Measurements from ENCODE around the gene ALKBH5.

The ALKBH5 gene

DNA sequence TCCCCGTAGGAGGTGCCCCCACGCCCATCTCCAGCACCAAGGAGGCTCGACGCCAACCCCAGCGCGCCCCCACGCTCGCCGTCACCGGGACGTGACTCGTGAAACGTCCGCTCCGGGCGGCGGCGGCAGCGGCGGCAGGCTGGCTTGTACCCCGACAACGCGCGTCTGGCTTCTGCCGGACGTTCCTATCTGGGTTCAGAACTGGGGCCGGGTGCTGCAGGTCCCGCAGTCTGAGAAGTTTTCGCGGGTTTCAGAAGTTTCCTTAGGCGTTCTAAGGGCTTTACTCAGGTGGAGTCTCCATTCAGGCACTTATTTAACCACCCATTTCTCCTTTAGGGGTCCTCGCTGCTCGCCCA lies 672 bp upstream of the ALKBH5 start:
- Histone ChIP-seq H3K4me3 (peak overlapping the region; percentile 71 to 99 (median 90)), H3K27ac (peak overlapping the region; percentile 56 to 99 (median 98))

DNA sequence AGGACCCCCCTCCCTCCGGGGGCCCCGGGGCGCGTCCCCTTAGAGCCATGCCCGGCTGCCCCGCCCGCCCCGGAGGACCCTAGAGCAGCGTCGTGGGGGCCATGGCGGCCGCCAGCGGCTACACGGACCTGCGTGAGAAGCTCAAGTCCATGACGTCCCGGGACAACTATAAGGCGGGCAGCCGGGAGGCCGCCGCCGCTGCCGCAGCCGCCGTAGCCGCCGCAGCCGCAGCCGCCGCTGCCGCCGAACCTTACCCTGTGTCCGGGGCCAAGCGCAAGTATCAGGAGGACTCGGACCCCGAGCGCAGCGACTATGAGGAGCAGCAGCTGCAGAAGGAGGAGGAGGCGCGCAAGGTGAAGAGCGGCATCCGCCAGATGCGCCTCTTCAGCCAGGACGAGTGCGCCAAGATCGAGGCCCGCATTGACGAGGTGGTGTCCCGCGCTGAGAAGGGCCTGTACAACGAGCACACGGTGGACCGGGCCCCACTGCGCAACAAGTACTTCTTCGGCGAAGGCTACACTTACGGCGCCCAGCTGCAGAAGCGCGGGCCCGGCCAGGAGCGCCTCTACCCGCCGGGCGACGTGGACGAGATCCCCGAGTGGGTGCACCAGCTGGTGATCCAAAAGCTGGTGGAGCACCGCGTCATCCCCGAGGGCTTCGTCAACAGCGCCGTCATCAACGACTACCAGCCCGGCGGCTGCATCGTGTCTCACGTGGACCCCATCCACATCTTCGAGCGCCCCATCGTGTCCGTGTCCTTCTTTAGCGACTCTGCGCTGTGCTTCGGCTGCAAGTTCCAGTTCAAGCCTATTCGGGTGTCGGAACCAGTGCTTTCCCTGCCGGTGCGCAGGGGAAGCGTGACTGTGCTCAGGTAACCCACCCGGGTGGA lies 759 bp downstream of the ALKBH5 start:
- Histone ChIP-seq H3K27ac (peak overlapping the region; percentile 88 to 99 (median 98)), H3K4me3 (peak overlapping the region; percentile 71 to 99 (median 90))

DNA sequence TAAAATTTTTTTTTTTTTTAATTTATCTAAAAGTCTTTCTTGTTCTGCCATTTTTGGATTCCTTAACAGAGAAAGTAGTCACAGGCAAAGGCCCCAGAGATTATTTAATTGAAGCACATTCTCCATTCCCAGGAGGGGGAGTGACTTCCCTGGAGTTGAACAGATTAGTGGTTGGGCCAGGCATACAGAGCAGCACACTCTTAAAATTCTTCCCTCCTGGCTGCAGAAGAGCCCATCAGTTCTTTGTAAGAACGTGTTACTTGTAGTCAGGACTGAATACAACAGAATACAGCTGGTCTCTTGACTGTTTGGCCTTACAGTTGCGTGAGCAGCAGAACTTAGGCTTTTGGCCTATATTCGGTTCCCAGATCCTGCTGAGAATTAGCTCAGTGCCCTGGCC lies 1.8 kb downstream of the ALKBH5 start:
- Histone ChIP-seq H3K4me3 (peak overlapping the region; percentile 71 to 99 (median 90)), H3K27ac (peak overlapping the region in 12 of 21 experiments; percentile 38 to 99 (median 96))

DNA sequence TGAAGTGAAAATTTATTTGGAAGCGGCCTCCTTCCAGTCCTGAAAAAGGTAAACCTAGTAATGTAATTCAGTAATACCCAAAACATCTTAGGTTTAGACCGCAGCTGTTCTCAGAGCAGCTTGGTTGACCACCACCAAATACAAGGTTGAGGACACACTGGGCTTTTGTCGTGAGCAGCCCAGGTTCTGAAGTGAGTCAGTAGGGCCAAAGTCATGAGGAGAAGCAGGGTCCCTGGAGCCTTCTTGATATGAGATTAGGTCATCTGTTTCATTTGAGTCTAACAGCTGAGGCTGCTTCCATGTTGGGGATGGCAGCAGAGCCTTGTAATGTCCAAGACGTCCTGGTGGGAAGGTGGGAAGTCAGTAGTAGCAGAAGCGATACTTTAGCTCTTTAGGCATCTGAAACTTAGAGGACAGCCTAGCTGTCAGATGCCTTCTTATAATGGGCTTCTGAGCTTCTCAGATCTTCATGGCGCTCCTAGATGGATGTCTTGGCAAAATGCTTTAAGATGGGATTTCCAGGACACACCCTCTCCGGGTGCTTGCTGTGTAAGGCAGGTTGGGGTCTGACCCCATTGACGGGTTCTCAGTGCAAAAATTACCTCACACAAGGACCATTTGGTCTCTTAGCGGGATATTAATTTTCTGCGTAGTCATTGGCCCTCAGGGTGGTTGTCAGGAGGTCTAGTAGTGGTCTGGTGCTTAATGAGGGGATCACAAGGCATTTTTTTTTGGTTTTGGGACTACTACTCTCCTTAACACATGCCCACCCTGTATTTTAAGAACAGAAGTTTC lies 2.4 kb downstream of the ALKBH5 start:
- H3K27ac ChIP-seq, result peak overlapping the region in 14 of 21 experiments; percentile 5 to 99 (median 58)

DNA sequence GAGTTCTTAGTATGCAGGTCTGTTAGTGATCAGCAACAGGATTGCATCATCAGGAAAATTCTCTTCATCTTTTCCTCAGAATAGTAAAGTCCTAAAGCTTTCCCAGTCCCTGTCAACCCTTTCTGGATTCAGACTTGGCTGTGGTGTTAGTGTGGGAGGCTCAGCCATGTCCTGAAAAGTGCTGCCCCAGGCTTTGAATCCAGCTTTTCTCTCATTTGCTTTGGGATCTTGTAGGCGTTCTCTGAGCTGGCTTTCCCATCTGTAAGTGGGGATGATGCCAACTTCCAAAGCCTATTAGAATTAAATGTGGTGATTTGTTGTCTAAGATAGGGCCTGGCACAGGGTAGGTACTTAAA lies 3.0 kb downstream of the ALKBH5 start:
- peak overlapping the region; percentile 10 to 99 (median 90) for H3K4me3 ChIP-seq
- H3K27ac ChIP-seq, result peak overlapping the region in 12 of 21 experiments; percentile 5 to 99 (median 48)

More for the DNA sequence above, 2.4 kb downstream of the ALKBH5 start:
- H3K4me3 ChIP-seq, result peak overlapping the region; percentile 71 to 99 (median 90)

DNA sequence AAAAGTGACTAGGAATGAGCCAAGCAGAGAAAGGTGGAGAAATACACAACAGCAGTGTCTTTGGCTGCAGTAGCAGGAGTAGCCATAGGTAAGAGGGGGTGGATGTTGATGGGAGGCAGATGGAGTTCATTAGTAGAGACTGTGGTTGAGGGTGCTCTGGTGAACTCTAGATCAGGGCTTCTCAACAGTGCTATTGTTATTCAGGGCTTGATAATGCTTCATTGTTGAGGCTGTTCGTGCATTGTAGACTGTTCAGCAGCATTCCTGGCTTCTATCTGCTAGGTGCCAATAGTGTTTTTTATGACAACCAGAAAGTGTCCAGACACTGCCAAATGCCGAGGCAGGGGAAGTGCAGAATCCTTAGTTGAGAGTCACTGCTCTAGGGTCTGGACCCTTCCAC lies 3.6 kb downstream of the ALKBH5 start:
- Histone ChIP-seq H3K27ac (peak overlapping the region in 12 of 21 experiments; percentile 3 to 99 (median 36)), H3K4me3 (peak overlapping the region in 6 of 7 experiments; percentile 15 to 99 (median 51))

DNA sequence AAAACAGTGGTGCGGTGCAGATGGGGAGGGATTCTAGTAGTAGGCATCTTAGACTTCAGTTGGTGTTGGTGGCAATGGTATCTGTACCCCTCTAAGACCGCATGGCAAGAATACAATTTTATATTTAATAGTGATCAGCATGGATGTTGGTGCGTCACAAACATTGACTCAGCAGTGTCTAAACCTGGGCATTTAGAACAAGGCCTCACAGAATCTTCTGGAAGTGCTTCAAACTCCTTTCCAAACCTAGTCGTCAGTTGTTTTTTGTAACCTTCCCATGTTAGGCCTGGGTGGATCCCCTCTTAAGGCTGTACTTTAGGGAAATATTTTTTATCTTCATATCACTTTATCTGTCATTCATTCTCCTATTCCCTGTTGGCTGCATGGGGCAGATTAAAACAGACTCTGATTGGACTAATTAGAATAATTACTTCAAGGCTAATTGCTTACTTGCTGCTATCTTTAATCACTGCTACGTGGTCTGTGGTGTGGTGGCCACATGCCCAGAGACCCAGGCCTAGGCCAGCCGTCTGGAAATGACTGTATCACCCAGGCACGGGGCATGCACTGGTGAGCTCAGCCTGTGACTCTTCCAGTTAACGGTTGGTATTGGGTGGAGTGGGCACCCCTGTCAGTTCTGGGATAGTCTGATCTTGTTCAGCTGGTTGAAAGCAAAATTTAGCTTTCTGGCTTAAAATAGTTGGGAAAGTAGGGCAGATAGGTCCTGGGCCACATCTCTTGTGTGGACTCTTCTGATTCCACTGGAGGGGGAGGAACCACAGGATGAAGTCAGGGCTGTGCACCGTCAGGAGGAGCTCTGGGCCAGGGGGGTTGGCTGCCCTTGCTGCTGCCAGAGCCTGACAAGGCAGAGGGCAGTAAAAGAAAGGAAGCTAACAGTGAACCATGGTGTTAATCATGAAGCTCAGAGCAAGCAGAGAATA lies 4.5 kb downstream of the ALKBH5 start:
- peak overlapping the region in 9 of 21 experiments; percentile 3 to 99 (median 50) for H3K27ac ChIP-seq
- H3K4me3 ChIP-seq, result peak overlapping the region in 3 of 7 experiments; percentile 15 to 90 (median 83)

DNA sequence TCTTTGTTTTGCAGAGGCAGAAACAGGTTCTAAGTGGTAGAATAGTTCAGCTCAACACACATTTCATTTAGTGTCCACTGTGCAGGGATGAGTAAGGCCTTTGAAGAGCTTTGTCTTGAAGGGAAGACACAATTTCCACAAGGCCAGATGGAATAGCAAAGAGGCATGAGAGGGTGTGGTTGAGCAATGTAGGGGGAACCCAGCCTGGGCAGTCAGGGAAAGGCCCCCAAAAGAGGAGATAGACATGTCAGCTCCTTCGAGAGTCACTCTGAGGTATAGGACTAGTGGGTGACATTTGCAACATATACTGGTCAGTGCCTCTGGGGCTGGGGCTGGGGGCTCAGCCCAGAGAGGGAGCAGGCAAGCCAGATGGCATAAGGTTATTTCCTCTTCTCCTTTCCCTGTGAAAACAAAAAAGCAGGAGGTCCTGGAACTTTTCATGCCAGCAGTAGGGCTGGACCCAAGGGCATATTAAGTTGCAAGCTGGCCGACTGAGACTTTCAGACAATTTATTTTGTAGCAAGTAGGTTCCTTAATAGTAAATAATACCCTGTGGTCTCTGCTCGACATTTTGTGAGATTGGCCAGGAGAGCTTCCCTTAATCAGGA lies 7.1 kb downstream of the ALKBH5 start:
- no peak overlapping the region for H3K4me3 ChIP-seq
- H3K27ac ChIP-seq, result peak overlapping the region in 8 of 21 experiments; percentile 4 to 48 (median 22)

DNA sequence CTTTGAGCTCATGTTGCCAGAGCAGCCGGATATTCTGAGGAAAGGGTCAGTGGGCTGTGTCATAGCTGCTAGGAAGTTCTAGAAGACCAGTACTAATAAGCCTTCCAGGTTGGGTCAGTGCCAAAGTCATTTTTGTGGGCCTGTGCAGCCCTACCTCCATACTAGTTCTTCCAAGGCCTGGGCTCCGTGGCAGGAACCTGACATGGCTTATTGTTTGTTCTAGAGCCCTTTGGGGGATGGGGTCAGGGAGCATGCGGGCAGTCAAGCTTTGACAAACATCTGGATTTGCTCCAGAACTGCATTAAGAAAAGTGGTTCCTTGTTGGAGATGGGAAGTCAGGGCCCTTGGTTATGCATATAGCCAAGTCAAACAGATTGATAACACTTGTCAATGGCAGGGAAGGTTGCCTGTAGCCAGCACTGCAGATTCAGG lies 7.6 kb downstream of the ALKBH5 start:
- Histone ChIP-seq H3K27ac (peak overlapping the region in 5 of 21 experiments; percentile 2 to 39 (median 17)), H3K4me3 (no peak overlapping the region)

DNA sequence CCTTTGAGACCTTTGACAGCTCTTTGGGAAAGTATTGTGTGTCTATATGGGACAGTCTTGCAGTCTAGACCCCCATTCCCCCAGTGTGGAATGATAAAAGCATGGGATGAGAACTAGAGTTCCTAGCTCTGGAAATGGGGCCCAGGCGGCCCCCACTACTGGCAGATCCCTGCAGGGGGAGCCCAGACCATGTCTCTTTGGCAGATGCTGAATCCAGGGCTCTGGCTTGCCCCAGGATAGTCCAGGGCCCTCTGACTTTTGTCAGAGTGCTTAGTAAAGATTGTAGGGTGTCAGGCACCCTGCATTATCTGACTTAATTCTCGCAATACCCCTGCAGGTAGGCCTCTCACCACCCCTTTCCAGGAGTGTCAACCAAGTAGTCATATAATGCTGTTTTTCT lies 8.3 kb downstream of the ALKBH5 start:
- Histone ChIP-seq H3K27ac (peak overlapping the region in 1 of 21 experiments; percentile 38), H3K4me3 (no peak overlapping the region)

DNA sequence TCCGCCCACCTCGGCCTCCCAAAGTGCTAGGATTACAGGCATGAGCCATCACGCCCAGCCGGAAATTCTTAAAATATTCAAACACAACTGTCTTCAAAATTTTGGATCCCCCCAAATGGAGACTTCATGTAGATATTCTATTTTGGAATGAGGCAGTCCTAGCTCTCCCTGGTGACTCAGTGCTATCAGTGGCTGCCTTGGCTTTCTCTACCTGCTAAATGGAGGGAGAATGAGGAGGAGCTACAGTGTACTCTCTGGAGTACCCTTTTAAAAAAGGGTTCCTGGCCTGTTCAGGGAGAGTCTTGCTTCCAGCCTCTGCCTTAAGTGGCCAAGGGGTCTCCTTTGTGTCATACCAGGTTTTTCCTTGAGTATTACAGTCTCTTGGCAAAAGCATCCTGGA lies 10.8 kb downstream of the ALKBH5 start:
- Histone ChIP-seq H3K27ac (no peak overlapping the region), H3K4me3 (no peak overlapping the region)

DNA sequence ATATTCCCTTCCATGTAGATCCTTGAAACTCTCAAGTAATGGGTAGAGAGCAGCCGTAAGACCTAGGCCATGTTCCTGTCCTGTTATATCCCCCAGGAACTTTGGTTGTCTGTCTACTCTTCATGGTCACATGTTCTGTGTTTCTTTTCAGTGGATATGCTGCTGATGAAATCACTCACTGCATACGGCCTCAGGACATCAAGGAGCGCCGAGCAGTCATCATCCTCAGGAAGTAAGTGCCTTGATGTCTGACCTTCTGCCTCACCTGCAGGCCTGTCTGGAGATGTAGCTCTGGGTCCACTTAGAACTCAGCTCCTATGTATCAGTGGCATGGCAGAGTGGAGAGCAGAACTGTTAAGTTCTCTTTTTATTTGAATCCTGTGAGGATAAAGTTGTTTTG lies 11.2 kb downstream of the ALKBH5 start:
- H3K27ac ChIP-seq, result no peak overlapping the region

DNA sequence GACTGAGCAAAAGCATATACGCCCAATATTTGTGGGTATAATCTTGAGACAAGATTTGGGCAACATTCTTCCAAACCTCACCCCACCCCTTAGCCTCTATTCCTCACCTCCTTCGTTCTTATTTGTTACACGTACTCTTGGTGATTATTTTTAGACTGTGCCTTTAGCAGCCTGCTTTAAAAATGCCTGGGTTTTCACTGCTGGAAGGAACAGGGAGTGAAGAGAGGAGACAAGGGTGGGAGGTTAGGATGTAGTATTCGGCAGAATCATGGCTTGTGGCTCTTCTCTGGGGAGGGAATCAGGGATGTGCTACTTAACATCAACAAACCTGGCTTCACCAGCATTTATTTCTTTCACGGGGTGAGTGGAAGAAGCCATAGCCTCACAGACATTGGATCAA lies 11.6 kb downstream of the ALKBH5 start:
- H3K4me3 ChIP-seq, result no peak overlapping the region
- no peak overlapping the region for H3K27ac ChIP-seq

More for the DNA sequence above, 11.2 kb downstream of the ALKBH5 start:
- H3K4me3 ChIP-seq, result no peak overlapping the region

DNA sequence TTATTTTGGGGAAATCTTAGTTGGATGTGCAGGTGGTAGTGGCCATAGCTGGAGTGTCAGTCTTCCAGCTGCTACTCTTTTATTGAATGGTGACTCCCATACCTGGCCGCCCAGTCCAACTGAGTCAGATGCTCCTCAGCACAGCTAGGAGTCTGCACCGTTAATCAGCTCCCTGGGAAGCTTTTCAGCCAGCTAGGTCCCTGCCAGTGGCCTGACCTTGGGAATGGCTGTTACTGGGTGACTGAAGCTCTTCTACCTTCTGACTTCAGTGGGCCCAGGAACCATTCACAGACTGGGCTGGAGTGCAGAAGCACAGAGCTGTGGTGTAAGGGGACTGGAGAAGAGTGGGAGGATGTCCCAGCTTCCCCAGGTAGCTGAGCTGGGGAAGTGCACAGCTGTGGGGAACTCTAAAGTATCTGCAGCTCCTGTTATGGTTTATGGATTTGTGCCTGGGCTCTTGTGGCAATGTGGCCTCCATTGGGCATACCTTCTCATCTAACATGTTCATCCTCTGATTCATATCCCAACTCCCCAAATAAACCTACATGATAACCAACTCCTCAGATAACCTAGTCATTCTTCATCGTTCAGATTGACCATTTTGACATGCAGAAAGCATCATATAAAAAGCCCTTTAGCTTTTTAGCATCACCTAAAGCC lies 14.0 kb downstream of the ALKBH5 start:
- Histone ChIP-seq H3K4me3 (no peak overlapping the region), H3K27ac (no peak overlapping the region)

DNA sequence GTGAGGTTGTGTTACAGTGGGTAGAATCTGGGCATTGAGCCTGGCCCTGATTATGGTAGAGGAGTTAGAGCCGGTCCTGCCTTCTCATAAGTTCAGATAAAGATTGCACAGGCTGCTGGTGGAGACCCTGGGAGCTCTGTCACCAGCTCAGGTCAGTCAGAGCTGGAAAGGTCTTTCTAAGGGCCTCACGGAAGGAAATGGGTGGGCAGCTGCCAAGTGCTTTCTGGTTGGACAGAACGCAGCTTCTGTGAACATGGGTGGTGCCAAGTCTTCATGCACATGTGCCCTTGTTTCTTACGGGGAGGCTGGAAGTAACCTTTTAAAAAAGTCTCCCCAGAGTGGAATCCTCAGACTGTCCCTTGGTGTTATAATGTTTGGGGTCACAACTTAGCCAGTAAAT lies 14.9 kb downstream of the ALKBH5 start:
- H3K4me3 ChIP-seq, result no peak overlapping the region
- no peak overlapping the region for H3K27ac ChIP-seq

DNA sequence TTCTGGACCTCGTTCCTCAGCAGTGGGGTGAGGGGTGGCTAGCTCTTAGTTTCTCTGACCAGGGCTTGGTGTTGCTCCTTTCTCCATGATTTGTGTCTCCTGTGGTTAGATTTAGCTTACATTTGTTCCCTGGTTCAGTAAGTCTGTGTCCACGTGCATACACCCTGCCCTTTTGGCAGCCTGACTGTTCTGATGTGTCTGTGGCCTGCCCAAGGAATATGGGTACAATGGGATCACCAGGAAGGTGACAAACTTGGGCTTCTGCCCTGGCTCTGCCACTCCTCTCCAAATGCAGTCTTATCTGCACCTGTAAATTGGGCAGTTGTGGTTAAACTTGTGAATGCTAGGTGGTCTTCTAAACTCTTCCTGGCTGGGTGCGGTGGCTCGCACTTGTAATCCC lies 17.5 kb downstream of the ALKBH5 start:
- Histone ChIP-seq H3K4me3 (no peak overlapping the region), H3K27ac (no peak overlapping the region)

DNA sequence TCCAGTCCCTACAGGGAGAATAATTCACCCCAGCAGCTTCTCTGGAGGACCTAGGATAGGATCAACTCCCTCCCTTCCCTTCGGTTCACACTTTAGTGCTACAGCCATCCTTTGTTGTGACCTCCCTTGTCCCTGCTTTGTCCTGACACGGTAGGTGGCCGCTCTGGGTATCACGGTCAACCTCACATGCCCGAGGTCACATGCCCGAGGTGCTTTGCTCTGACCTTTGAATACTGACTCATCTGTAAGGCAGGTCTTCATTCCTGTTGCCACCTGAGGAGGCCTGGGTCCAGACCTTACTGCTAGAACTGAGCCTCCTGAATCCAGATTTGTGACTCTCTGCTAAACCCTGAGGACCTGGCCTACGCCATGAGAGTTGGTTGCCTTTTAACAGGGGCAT lies 19.7 kb downstream of the ALKBH5 start:
- H3K27ac ChIP-seq, result no peak overlapping the region
- no peak overlapping the region for H3K4me3 ChIP-seq

DNA sequence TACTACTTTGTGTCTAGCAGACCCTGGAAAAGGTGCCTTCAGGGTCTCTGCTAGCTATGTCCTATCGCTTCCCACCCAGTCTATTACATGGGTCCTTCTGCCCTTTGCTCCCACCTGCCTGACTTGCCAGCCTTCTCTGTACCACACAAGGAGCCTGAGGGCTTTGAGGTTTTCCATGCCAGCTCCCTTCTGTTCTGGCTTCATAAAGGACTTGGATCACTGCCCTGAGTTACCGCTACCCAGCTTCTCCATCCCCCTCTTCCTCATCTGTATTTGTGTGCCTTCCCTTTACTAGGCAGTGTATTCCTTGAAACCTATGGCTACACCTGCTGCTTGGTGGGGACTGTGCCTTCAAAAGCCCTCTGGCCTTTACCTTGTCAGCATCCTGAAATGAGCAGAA lies 22.2 kb downstream of the ALKBH5 start:
- no peak overlapping the region for H3K27ac ChIP-seq

DNA sequence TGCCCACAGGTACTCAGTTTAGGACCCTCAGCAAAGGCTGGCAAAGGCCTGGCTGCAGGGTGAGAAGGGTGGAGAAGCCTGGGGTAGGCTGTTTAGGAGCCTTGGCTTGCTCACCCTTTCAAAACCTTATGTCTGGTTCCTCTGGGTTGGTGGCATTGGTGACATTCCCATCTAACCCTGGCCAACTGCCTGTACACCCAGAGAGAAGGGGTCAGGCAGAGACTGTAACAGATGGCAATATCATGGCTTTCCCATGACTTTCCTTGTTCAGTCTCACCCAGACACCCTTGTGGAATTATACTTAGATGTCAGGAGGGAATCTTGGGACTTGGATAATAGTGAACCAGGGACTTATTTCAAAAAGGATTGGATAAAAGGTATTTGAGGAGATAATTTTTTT lies 23.3 kb downstream of the ALKBH5 start:
- H3K27ac ChIP-seq, result no peak overlapping the region

More for the DNA sequence above, 22.2 kb downstream of the ALKBH5 start:
- H3K4me3 ChIP-seq, result no peak overlapping the region

More for the DNA sequence above, 23.3 kb downstream of the ALKBH5 start:
- H3K4me3 ChIP-seq, result no peak overlapping the region
